ENCODE results near the gene OFD1.

The OFD1 gene

GRCh38 chrX:13702111-13702789 lies 32.3 kb upstream of the OFD1 start:
- H3K4me3 ChIP-seq (ENCODE audit: low read depth, low read length) = no peak overlapping the region
- TF ChIP-seq CTCF (IDR thresholded peaks at IDR 0.05; ENCODE audit: control insufficient read depth, extremely low read depth, insufficient read depth) = no peak
- DNase-seq (ENCODE audit: low read depth) = no peak

DNA sequence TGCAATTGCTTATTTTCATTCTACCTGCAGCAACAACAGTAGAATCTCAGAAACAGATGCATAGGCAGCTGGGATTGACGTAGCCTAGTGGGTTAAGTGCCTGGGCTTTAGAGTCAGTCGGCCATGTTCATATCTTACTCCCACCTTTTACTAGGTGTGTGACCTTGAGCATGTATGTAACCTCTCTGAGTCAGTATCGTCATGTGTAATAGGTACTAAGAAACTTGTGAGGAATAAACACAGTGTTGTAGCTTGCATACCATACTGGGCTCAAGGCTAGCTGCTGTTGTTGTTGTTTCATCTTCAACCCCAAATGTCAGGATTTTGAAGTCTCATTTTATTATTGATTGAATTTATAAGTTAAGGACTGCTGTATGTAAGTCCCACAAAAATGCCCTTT lies 31.4 kb upstream of the OFD1 start:
- DNase-seq (ENCODE audit: low read depth) = no peak
- no peak for TF ChIP-seq CTCF (IDR thresholded peaks at IDR 0.05; ENCODE audit: control insufficient read depth, extremely low read depth, insufficient read depth)
- no peak overlapping the region for H3K4me3 ChIP-seq (ENCODE audit: low read depth, low read length)

GRCh38 chrX:13703589-13703988 lies 31.0 kb upstream of the OFD1 start:
- no peak for TF ChIP-seq CTCF (IDR thresholded peaks at IDR 0.05; ENCODE audit: control insufficient read depth, extremely low read depth, insufficient read depth)
- H3K4me3 ChIP-seq (ENCODE audit: low read depth, low read length) = no peak overlapping the region
- DNase-seq (ENCODE audit: low read depth) = no peak

DNA sequence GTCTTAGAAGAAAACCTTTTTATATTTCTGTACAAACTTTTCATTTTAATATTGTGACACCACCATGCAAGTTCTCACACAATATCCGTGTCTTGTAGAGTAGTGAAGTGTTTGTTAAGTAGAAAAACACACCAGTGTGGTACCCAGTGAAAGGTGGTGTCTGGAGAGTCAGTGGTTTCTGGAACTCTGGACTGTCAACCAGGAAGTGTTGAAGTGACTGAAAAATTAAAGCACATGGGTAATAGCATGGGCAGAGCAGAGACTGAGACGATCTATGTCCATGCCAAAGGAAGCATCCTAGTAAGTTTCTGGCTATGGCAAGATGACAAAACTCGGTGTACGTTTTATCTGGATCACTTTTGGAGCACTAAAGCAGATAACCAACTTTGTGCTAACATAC lies 23.4 kb upstream of the OFD1 start:
- no peak for TF ChIP-seq CTCF (IDR thresholded peaks at IDR 0.05; ENCODE audit: control insufficient read depth, extremely low read depth, insufficient read depth)
- no peak overlapping the region for H3K4me3 ChIP-seq (ENCODE audit: low read depth, low read length)
- DNase-seq (ENCODE audit: low read depth) = no peak

DNA sequence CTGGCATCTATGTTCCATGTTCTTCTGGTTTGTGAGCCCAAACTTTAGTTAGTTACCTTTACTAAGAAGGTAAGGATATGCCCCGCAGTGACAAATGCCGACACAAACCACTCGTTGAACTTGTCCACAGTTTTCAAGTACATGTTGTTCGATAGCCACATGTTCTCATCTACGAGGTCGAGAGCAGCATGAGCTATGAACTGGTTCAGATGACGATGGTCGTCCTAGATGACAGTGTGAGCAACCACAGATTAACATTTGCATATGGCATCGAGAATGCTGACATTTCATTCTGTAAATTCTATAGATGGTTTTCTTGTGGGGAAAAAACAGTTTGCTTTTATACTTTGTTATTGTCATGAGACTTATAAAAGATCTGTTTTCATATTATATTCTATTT lies 18.1 kb upstream of the OFD1 start:
- TF ChIP-seq CTCF (IDR thresholded peaks at IDR 0.05; ENCODE audit: control insufficient read depth, extremely low read depth, insufficient read depth) = no peak
- no peak overlapping the region for H3K4me3 ChIP-seq (ENCODE audit: low read depth, low read length)
- no peak for DNase-seq (ENCODE audit: low read depth)

GRCh38 chrX:13716905-13717304 lies 17.6 kb upstream of the OFD1 start:
- DNase-seq (ENCODE audit: low read depth) = no peak
- no peak for TF ChIP-seq CTCF (IDR thresholded peaks at IDR 0.05; ENCODE audit: control insufficient read depth, extremely low read depth, insufficient read depth)
- H3K4me3 ChIP-seq (ENCODE audit: low read depth, low read length) = no peak overlapping the region

Measured in LNCaP clone FGC (cell line).